ENCODE results near the gene ARSG.

The ARSG gene

DNA sequence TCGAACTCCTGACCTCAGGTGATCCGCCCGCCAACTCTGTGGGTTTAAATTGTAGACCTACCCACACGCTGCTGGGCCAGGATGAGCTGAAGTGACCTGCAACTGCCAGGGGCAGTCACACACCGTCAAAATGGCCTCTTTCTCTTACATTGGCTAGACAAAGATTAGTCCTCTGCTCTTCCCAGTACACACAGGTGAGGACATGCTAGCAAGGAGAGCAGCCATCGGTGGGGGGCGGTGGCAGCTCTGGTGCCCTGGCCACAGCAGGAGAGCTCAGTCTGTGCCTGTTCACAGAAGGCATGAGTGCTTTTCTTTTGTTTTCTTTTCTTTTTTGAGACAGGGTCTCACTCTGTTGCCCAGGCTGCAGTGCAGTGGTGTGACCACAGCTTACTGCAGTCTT, 136.3 kb downstream of the ARSG start:
- Histone ChIP-seq H3K27ac (ENCODE audit: low read depth, low read length) (no peak overlapping the region), H3K4me2 (ENCODE audit: low read depth, low read length, poor library complexity, severe bottlenecking) (no peak overlapping the region), H3K9me3 (ENCODE audit: insufficient read depth, low read length) (no peaks in the 10 kb centered on the region), H2AFZ (ENCODE audit: low read depth, low read length, severe bottlenecking) (no peak overlapping the region), H3K4me3 (ENCODE audit: insufficient read depth, low read length, poor library complexity, severe bottlenecking) (no peak overlapping the region), H3K36me3 (ENCODE audit: low read length) (no peaks in the 10 kb centered on the region), H4K20me1 (ENCODE audit: low read depth, low read length) (no peaks in the 10 kb centered on the region), H3K79me2 (ENCODE audit: insufficient read depth, low read length) (no peaks in the 10 kb centered on the region), H3F3A (ENCODE audit: insufficient read depth) (no peaks in the 10 kb centered on the region), H3K9me2 (replicated peaks; ENCODE audit: insufficient read depth, low read length) (no peaks in the 10 kb centered on the region), H3K27me3 (ENCODE audit: low read length) (no peaks in the 10 kb centered on the region), H3K9ac (ENCODE audit: low read length) (no peak overlapping the region)
- TF ChIP-seq EZH2phosphoT487 (conservative IDR thresholded peaks at IDR 0.05; ENCODE audit: low read length) (no peak), CTCF (IDR thresholded peaks at IDR 0.05; ENCODE audit: insufficient read depth, low read length, poor library complexity, severe bottlenecking) (no peak)

DNA sequence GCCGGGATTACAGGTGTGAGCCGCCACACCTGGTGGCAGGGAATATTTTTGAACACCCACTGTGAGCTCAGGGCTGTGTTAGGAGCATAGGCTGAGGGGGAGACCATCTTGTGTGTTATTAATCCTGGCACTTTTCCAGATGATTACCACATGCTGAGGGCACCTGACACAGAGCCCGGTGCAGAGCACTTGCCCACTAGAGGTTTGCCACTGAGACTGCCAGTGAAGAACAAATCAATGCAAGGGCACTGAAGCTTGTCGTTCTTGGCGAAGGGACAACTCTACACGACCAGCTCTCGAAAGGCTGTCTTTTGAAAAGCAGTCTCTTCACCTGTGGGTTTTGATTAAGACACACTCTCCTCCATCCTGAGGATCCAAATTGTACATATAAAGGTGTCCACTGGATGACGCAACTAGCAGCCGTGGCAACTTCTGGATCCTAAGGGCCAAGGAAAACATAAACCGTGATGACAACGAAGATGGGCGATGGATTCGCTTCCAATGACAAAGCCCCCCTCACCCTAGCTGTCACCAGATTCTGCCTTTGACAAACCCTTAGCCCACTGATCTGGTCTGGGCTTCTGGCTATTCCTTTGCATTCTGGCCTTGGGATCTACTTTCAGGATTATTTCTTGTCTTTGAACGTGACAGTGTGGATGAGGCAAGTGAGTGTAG, 137.3 kb downstream of the ARSG start:
- H3K9ac ChIP-seq (ENCODE audit: low read length) = no peak overlapping the region
- no peaks in the 10 kb centered on the region for H3K9me3 ChIP-seq (ENCODE audit: insufficient read depth, low read length)
- H4K20me1 ChIP-seq (ENCODE audit: low read depth, low read length) = no peaks in the 10 kb centered on the region
- H3F3A ChIP-seq (ENCODE audit: insufficient read depth) = no peaks in the 10 kb centered on the region
- H3K4me3 ChIP-seq (ENCODE audit: insufficient read depth, low read length, poor library complexity, severe bottlenecking) = no peak overlapping the region
- no peak overlapping the region for H3K27ac ChIP-seq (ENCODE audit: low read depth, low read length)
- H3K27me3 ChIP-seq (ENCODE audit: low read length) = no peaks in the 10 kb centered on the region
- H3K36me3 ChIP-seq (ENCODE audit: low read length) = no peaks in the 10 kb centered on the region
- H3K79me2 ChIP-seq (ENCODE audit: insufficient read depth, low read length) = no peaks in the 10 kb centered on the region
- H3K4me2 ChIP-seq (ENCODE audit: low read depth, low read length, poor library complexity, severe bottlenecking) = no peak overlapping the region
- H3K9me2 ChIP-seq (replicated peaks; ENCODE audit: insufficient read depth, low read length) = no peaks in the 10 kb centered on the region
- no peak overlapping the region for H2AFZ ChIP-seq (ENCODE audit: low read depth, low read length, severe bottlenecking)
- TF ChIP-seq EZH2phosphoT487 (conservative IDR thresholded peaks at IDR 0.05; ENCODE audit: low read length) (no peak), CTCF (IDR thresholded peaks at IDR 0.05; ENCODE audit: insufficient read depth, low read length, poor library complexity, severe bottlenecking) (no peak)

- Histone ChIP-seq H3K9me2 (replicated peaks; ENCODE audit: insufficient read depth, low read length) (no peaks in the 10 kb centered on the region), H3K9me3 (ENCODE audit: insufficient read depth, low read length) (no peaks in the 10 kb centered on the region), H3K4me2 (ENCODE audit: low read depth, low read length, poor library complexity, severe bottlenecking) (no peak overlapping the region), H4K20me1 (ENCODE audit: low read depth, low read length) (no peaks in the 10 kb centered on the region), H3K27me3 (ENCODE audit: low read length) (no peaks in the 10 kb centered on the region), H3K4me3 (ENCODE audit: insufficient read depth, low read length, poor library complexity, severe bottlenecking) (no peak overlapping the region), H3K79me2 (ENCODE audit: insufficient read depth, low read length) (no peaks in the 10 kb centered on the region), H3F3A (ENCODE audit: insufficient read depth) (no peaks in the 10 kb centered on the region), H2AFZ (ENCODE audit: low read depth, low read length, severe bottlenecking) (no peak overlapping the region), H3K9ac (ENCODE audit: low read length) (no peak overlapping the region), H3K27ac (ENCODE audit: low read depth, low read length) (no peak overlapping the region), H3K36me3 (ENCODE audit: low read length) (no peaks in the 10 kb centered on the region)
- no peak for TF ChIP-seq CTCF (IDR thresholded peaks at IDR 0.05; ENCODE audit: insufficient read depth, low read length, poor library complexity, severe bottlenecking)
- no peak for TF ChIP-seq EZH2phosphoT487 (conservative IDR thresholded peaks at IDR 0.05; ENCODE audit: low read length)
These were observed 138.6 kb downstream of the ARSG start for GRCh38 chr17:68429881-68430280.

All from SU-DHL-6 (cell line).